HG03135 (cell line): ENCODE measurements around the gene RPS24.

ENCODE experiments used
- ATAC-seq: cut with Tn5 transposase; IDR thresholded peaks from one replicate; pipeline ENCODE4 v1.9.1; 2021; ENCODE audit warnings: mild to moderate bottlenecking, moderate library complexity; ENCODE audit not compliant: unreplicated experiment

The RPS24 gene

GRCh38 chr10:78081292-78081691 is 47.6 kb downstream of the RPS24 start:
- ATAC-seq, result no peak

DNA sequence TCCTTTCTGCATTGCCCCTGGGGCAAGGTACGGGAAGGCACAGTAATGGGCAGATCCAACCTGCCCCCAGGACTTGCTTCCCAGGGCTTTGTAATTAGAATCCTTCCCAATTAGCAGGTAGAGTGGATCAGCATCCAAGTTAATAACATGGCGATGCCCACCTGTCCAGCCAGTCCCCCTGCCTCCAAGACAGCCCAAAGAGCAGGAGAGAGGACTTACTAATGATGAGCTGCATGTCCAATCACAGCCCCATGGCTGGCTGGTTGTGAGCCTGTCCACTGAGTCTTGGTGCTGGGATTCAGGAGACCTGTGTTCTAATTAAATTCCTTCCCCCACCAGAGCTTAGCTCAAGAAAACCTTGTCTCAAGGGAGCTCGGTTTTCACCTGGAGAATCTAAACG is 49.0 kb downstream of the RPS24 start:
- ATAC-seq, result no peak
